MM.1S (cell line): Measurements from ENCODE around the gene SNTG2.

Experiments
- CTCF ChIP-seq: fragments of 300-600 bp; sonication (generic); IDR thresholded peaks from 2 replicates; pipeline ENCODE4 v1.5.1; 2016; ENCODE audit warnings: antibody characterized with exemption, low read length, mixed read lengths
- EZH2 ChIP-seq: fragments of 300-600 bp; sonication (generic); optimal IDR thresholded peaks from 2 replicates; pipeline ENCODE3; 2017; ENCODE audit warnings: low read depth, mild to moderate bottlenecking, antibody characterized with exemption, low read length, mixed read lengths
- EZH2phosphoT487 ChIP-seq: fragments of 300-600 bp; sonication (generic); IDR thresholded peaks from 2 replicates; pipeline ENCODE4 v1.6.1; 2018; ENCODE audit warnings: antibody characterized with exemption, low read length

GRCh38 chr2:1210352-1210751, 259.7 kb downstream of the SNTG2 start:
- TF ChIP-seq CTCF (no peak), EZH2 (no peak), EZH2phosphoT487 (no peak)
